KG1 (cell line): ENCODE measurements around the gene KRT75.
"Not testable (repeated sequence)": the region's sequence is repeated elsewhere in the genome, so short reads cannot be mapped to it uniquely, and the experiment has no call there.

Source experiments
- DNase-seq: peaks from one replicate; lab custom pipeline; 2025; lab: John Stamatoyannopoulos, UW

The KRT75 gene

DNA sequence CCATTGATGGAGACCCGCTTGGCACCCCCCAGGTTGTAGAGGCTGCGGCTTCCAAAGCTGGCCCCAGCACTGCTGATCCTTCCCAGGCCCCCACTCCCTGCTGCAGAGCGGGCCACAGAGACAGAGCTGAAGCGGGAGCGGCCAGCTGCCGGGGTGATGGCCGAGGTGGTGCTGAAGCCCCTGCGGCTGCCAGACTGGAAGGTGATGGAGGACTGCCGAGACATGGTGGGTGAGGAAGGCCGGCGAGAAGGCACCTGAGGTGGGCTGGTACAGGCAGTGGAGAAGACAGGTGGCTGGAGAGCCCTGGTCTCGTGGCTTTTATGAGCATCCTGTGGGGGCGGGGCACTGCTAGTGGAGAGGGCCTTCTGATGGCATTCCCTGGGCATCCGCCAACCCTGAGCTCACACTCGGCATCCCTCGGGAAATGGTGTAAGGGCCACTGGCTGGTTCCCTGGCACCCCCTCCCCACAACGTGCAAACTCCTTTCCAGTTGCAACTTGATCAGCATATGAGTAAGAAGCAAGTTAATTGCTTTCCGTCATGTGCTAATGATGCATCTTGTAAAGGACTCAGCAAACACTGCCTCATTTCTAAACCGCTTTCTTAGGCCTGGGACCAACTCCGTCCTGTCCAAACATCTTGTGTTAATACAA, at the start of gene KRT75:
TSS of gene KRT75 (minus strand) at position 291 of the 653 bp plus-strand sequence. CDS start at position 224, 67 bp downstream.
- DNase-seq: no peak

DNA sequence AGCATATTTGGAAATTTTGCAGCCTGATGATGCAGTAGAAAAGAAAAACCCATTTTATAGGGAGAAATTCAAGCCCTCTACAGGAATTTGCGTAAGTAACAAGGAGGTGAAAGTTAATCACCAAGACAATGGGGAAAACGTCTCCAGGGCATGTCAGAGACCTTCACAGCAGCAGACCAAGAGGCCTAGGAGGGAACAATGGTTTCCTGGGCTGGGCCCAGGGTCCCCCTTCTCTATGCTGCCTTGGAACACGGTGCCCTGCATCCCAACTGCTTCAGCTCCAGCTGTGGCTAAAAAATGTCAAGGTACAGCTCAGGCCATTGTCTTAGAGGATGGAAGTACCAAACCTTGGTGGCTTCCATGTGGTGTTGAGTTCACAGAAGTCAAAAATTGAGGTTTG, 45.9 kb upstream of the KRT75 start:
- no peak for DNase-seq

DNA sequence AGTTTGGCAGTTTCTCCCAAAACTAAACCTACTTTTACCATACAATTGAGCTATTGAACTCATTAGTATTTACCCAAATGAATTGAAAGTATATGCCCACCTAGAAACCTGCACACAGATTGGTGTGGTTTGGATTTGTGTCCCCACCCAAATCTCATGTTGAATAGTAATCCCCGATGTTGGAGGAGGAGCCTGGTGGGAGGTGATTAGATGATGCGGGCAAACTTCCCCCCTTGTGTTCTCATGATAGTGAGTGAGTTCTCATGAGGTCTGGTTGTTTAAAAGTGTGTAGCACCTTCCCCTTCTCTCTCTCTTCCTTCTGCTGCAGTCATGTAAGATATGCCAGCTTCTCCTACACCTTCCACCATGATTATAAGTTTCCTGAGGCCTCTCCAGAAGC, 43.5 kb upstream of the KRT75 start:
- no peak for DNase-seq

DNA sequence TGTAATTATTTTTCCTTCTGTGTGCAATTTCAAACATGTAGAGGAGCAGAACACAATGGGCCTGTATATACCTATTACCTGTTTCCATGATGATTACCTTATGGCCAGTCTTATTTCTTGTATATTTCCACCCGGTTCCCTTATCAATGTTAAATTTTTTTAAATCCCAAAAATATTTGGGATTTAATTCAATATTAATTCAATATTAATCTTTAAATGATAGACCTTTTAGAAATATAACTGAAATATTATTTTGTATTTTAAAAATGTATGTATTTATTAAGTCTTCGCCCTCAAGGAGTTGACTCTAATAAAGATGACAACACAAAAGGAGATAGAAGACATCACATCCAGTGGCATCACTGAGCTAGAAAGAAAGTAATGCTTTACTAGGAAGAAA, 40.0 kb upstream of the KRT75 start:
- no peak for DNase-seq

DNA sequence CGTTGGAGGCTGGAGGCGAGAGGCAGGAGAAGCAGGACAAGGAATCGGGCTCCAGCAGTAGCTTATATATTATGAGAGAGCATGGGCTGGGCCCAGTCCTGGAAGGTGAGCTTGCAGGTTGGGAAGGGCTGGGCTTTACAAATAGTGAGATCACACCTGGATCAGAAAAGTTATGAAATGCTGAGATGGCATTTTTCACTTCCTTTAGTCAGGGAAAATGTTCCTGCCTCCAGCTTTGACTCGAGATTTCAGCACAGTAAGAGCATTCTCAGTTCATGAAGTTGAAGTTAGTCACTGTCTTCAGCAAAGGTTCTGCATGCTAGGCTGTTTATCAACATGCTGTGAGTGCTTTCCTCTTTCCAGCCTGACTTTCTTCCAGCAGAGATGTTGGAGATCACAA, 39.6 kb upstream of the KRT75 start, which contains the start of gene KRT6C:
TSS of gene KRT6C (minus strand) at position 38 of the 400 bp plus-strand sequence. CDS start 68 bp downstream, outside the sequence.
- no peak for DNase-seq

DNA sequence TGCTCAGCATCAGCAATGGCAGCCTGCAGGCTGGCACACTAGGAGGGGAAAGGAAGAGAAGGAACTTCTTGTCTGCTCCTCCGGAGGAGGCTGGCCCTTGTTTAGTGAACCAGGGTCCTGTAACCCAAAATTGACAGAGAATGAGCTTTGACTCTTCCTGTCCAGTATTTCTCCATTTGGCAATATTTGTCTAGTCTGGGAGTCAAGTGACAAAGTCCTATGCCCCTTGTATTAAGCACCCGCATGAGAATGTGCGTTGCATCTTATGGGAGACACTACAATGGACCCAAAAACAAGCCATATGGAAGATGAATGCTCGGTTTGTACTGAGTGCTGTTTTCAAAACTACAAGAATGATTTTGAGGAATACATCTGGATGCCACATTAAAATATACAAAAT, 35.7 kb upstream of the KRT75 start:
- no peak for DNase-seq

DNA sequence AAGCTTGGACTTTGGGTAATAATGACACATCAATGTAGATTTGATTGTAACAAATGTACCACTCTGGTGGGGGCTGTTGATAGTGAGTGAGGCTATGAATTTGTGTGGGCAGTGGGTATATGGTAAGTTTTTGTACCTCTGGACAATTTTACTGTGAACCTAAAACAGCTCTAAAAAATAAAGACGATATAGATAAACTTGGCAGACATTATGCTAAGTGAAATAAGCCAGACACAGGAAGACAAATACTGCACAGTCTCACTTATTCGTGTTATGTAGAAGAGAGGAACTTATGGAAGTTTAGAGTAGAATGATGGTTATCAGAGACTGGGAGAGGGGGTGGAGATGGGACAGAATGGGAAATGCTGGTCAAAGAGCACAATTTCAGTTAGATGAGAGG, 30.7 kb upstream of the KRT75 start:
- DNase-seq: no peak

DNA sequence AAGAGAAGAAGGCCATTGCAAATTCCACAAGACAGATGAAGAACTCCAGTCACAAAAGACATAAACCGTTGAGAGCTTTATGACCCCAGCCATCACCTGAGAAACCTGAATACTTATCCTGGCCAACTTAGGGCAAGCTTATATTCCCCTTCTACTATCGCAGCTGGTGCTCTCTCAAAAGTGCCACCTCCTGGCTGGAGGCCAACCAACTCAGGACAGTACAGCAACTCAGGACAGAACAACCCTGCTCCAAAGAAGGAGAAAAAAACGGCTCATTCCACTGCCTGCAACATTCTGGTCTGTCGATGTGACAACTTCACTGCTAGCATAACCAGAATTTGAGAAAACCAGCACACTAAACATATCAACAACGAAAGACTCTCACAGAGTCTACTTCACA, 27.5 kb upstream of the KRT75 start:
- no peak for DNase-seq

DNA sequence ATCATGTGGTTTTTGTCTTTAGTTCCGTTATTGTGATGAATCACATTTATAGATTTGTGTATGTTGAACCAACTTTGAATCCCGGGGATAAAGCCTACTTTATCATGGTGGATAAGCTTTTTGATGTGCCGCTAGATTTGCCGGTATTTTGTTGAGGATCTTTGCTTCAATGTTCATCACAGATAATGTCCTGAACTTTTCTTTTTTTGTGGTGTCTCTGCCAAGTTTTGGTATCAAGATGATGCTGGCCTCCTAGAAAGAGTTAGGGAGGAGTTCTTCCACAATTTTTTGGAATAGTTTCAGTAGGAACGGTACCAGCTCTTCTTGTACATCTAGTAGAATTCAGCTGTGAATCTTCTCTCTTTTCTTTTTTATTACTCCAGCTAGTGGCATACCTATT, 24.7 kb upstream of the KRT75 start:
- no peak for DNase-seq

DNA sequence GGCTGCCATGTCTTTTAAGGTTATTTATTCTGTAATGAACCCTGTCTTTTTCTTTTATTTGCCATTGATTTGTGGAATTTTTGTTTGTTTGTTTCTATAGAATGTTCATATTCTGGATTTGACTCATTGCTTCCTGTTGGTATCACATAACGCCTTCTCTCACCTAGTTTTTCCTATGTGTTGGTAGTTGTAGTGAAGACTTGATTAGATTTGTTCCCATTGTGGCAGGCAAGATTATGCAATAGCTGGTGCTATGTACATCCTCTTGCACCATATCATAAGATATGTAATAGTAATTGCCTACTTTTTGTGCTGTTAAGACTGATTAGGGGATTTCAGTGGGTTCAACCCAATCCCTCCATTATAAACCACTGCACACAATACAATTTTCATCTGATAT, 21.6 kb upstream of the KRT75 start:
- no peak for DNase-seq

DNA sequence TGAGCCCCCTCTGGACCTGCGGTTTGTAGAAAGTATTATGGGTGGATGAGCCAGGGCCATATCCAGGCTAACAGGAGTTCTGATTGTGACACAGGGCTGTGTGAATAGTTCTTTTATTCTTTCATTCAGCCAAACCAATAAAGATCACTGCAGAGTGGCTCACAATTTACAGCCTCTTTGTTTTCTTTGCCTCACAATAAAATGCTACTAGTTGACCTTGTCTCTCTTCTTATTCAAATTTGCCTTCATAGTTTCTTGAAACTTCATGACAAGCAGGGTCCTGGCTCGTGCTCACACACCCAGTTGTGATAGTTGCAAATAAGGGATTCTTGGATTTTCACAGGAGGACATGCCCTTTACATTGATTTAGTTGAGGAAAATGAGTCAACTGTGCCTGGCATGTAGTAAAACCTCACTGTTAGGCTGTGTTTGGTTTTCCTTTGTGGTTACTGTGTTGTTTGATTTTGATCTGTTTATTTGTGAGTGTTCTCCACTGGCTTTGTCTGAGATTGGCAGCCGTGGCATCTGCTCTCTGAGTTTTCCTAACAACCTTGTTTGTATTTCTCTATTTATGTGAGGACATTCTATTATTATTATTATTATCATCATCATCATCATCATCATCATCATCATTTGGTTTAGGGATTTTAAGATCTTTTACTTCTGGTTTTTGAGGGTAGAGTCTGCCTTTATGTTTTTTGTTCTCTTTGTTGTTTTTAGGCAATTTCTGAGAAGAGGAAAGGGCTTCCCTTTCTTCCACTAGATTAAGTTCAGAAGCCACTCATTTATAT, 20.4 kb upstream of the KRT75 start:
- no peak for DNase-seq

DNA sequence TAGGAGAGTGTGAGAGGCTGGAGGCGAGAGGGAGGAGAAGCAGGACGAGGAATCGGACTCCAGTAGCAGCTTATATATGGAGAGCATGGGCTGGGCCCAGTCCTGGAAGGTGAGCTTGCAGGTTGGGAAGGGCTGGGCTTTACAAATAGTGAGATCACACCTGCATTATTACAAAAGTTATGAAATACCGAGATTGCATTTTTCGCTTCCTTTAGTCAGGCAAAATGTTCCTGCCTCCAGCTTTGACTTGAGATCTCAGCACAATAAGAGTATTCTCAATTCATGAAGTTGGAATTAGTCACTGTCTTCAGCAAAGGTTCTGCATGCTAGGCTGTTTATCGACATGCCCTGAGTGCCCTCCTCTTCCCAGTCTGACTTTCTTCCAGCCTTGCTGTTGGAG, 17.9 kb upstream of the KRT75 start, which contains the start of gene KRT6B:
TSS of gene KRT6B (minus strand) at position 46 of the 400 bp plus-strand sequence. CDS start 68 bp downstream, outside the sequence.
- DNase-seq: no peak

DNA sequence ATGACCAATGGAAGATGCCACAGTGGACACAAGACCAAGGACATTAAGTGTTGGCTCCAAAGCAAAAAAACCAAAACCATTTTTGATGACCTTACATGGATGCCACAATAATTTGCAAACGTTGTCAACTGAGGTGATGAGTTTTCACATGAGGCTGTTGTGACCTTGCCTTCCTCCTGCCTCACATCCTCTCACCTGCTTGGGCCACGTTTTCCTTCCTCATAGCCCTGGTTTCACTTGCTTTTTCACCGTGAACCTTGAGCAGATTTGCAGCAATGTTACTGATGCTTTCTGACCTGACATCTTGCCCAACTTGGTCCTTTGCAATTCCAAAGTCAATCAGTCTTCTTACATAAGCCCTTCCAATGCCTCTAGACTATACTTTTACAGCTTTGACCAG, 14.1 kb upstream of the KRT75 start:
- no peak for DNase-seq

DNA sequence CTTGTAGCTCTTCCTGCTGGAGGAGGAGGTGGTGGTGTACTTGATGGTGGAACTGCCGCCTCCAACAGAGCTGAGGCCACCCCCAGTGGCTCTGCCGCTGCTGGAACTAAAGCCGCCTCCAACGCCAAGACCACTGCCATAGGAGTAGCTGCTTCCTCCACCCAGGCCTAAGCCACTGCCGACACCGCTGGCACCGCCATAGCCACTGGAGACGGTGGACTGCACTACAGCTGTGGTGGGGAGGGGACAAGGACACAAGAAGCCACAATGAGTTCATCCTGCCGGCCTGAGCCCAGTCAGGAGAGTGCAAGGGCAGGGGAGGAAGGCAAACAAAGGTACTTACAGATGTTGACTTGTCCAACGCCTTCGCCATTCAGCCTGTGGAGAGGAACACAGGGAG, 13.0 kb upstream of the KRT75 start:
- not testable (repeated sequence) for DNase-seq

DNA sequence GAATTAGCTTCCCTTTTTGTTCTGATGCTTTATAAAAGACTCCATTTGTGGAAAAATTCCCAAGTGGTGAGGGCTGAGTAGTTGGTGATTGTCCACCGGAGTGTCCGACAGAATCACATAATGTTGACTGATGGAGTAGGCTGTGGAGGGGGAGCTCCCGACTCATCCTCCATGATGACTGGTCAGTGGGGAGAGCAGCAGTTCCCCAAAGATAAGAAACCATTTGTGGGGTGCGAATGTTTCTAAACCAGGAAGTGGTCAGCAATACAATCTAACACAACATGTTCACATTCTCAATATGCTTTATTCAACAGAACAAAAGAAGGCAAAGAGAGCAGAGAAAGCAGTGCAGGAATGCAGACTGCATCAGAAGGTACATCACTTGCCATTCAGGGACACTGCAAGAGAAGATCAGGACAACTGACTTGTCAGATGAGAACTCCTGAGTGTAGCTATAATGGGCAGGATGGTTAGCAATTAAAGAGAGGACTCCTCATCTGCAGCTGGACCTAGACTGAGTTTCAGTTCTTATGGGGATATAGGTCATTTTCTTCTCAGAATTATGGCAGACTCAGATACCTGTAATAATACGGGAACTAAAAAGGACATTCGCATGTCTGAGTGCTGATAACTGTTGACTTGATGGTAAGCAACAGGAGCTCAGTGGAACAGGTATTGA, 12.3 kb upstream of the KRT75 start:
- no peak for DNase-seq

DNA sequence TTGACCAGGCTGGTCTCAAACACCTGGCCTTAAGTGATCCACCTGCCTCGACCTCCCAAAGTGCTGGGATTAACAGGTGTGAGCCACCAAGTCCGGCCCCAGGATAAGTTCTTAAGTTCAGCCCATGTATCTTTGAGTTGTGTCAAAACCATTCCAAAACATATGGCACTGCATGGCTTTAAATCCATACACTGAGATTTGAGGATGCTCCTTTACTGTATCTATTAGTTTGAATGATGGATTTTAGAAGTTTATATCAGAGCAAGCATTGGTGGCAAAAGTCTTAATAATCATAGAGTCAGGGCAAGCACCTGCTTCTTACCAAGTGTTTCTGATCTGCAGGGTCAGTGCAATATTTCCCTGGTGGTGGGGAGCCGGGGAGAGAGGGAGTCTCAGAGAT, 11.7 kb upstream of the KRT75 start:
- DNase-seq: no peak

DNA sequence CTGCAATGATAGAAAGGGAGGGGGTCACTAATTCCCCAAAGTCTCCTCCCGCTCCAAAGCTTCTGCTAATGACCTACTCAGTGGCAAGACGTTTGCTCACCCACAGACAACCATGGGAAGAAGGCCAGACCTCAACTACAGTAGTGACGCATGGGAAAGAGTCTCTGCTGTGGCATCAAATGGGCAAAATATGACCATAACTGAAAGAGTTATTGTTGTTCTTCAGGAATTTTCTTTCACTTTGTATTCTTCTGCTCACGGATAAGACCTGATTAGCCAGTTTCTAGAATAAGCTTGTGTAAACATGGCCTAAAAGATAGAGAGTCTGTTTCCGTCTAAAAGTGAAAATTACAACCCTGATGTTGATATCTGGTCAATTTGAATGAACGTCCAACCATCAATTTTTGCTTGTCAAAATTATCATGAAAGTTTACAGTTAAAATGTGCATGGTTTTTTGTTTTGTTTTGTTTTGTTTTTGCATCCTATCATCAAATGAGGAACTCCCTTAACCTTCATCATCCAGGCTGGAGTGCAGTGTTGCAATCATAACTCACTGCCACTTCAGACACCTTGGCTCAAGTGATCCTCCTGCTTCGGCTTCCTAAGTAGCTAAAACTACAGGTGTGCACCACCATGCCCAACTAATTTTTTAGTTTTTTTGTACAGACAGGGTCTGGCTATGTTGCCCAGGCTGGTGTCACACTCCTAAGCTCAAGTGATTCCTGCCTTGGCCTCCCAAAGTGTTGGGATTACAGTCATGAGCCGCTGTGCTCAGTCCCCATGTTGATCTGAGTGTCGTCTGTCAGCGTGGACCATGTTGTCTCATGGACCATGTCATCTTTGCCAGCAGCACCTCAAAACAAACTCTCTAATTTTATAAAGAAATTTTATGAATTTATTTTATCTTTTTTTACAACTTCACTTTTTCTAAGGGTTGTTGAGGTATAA, 10.8 kb upstream of the KRT75 start:
- no peak for DNase-seq

DNA sequence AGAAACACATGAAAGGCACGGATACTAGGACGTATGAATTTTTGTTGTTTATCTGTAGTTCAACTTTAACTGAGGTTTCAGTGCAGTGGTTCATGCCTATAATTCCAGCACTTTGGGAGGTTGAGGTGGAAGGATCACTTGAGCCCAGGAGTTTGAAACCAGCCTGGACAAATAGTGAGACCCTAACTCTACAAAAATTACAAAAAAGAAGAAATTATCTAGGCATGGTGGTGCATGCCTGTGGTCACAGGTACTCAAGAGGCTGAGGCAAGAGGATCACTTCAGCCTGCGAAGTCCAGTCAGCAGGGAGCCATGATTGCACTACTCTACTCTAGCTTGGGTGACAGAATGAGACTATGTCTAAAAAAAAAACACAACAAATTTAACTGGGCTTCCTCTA, 9.8 kb upstream of the KRT75 start:
- no peak for DNase-seq

DNA sequence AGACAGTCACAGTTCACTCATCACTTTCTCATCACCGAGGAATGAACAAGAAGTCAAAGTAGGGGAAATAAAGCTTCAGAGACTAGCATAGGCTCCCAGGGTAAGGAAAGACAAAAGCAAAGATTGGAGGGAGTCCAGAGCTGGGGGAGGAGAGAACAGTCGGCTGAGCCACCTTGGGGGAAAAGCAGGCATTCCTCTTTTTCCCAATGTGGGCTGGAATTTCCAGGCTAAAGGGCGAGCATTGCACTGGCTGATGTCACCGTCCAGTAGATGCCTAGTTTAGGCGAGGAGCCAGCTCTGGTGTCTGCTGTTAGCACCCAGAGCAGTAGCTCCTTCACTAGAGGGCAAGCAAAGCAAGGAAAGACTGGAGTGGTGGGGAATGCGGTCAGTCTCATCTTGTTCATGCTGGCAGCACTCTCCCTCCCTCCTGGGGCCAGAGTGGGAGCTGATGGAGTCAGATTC, 8.5 kb upstream of the KRT75 start:
- DNase-seq: no peak

DNA sequence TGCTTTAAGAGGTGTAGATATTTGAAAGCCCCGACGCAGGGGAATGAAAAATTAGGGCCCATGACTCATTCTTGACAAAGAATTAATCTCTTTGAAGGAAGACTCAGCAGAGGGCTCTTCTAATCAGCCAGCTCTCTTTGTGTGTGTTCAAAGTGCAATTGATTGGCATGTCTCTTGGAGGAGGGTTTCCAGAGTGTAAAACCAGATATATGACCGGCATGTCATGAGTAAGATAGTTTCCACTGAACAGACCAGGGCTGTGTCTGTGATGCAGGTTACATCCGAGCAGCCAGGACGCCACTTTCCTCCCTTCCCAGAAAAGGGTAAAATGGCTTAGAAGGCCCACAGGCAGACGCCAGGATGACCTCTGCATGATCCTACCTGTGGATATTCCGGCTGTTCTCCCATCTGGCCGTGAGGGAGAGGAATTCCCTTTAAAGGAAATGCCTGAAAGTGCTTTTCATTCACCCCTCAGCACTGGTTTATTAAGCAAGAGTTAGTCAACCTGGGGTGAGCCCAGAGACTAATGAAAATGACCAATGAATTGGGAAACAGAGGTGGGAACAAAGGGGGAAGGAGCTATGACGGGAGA, 7.2 kb upstream of the KRT75 start:
- DNase-seq: no peak

DNA sequence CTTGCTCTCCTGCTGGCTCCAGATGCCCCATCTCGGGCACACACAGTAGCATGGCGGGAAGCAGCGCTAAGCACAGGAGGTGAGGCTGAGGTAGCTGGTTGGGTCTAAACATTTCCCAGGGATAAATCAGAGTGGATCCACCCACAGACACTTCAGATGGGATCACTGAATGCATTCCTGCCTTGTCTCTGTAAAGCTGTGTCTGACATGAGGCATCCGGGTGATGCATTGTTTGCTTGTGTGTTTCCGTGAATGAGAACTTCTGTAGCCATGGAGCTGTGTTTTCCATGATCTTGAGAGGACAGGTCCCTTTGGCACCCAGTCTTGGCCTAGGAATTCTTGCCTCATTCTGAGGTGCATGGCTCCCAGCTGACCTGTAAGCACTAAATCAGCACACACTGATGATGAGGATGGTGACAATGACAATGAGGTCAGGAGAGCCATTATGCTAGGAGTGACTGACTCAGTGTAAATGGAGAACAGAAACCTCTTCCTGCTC, 6.7 kb upstream of the KRT75 start:
- no peak for DNase-seq
